ENCODE data around the gene LYRM1. TPM values are rescaled to one million over a fixed set of nuclear protein-coding genes. Genes with fewer than 3 reads are reported as not detected.

Gene LYRM1
- polyA plus RNA-seq, 1 donor from 2014 or later: 125 TPM

- H3K36me3 ChIP-seq (ENCODE audit: insufficient read depth, low read length): no peaks in the 10 kb centered on the region
- no peaks in the 10 kb centered on the region for H3K27me3 ChIP-seq (ENCODE audit: insufficient read depth, low read depth, low read length)
- no peak overlapping the region for H3K27ac ChIP-seq (ENCODE audit: low read length)
- no peak for TF ChIP-seq TAF1 (IDR thresholded peaks at IDR 0.05; ENCODE audit: low read depth)
- no peak for TF ChIP-seq REST (IDR thresholded peaks at IDR 0.05; ENCODE audit: borderline replicate concordance)
- TF ChIP-seq SMC3 (conservative IDR thresholded peaks at IDR 0.05; ENCODE audit: poor library complexity): no peak
- TF ChIP-seq EZH2 (IDR thresholded peaks at IDR 0.05; ENCODE audit: borderline replicate concordance, insufficient read depth, low read length, poor library complexity, severe bottlenecking): no peak
- no peak for TF ChIP-seq EP300 (conservative IDR thresholded peaks at IDR 0.05; ENCODE audit: poor library complexity, severe bottlenecking)
- no peak for TF ChIP-seq CTCF (IDR thresholded peaks at IDR 0.05; ENCODE audit: poor library complexity, severe bottlenecking)
- TF ChIP-seq MXI1 (conservative IDR thresholded peaks at IDR 0.05; ENCODE audit: poor library complexity, severe bottlenecking): no peak
- TF ChIP-seq RAD21 (conservative IDR thresholded peaks at IDR 0.05): no peak
- no peak overlapping the region for H3K9ac ChIP-seq (ENCODE audit: low read length)
- H3K9me2 ChIP-seq (ENCODE audit: insufficient read depth, low read length): no peaks in the 10 kb centered on the region
- H4K20me1 ChIP-seq (ENCODE audit: insufficient read depth): no peaks in the 10 kb centered on the region
- H3K79me2 ChIP-seq (replicated peaks; ENCODE audit: insufficient read depth, low read length): no peaks in the 10 kb centered on the region
- H3K4me3 ChIP-seq (ENCODE audit: low read length): no peak overlapping the region
- H3K4me2 ChIP-seq (ENCODE audit: low read length): no peak overlapping the region
- H3K9me3 ChIP-seq (ENCODE audit: low read length): no peaks in the 10 kb centered on the region
- no peak overlapping the region for H2AFZ ChIP-seq (ENCODE audit: low read depth, low read length)
- H3F3A ChIP-seq (ENCODE audit: insufficient read depth, low read length, poor library complexity, severe bottlenecking): no peaks in the 10 kb centered on the region
Observed at GRCh38 chr16:20968765-20969164, 68.2 kb downstream of the LYRM1 start.

- Histone ChIP-seq H3K4me3 (ENCODE audit: low read length) (no peak overlapping the region), H3K9ac (ENCODE audit: low read length) (no peak overlapping the region), H2AFZ (ENCODE audit: low read depth, low read length) (no peak overlapping the region), H3K27ac (ENCODE audit: low read length) (no peak overlapping the region), H3K27me3 (ENCODE audit: insufficient read depth, low read depth, low read length) (no peaks in the 10 kb centered on the region), H3K4me2 (ENCODE audit: low read length) (no peak overlapping the region), H3K9me2 (ENCODE audit: insufficient read depth, low read length) (no peaks in the 10 kb centered on the region), H3K79me2 (replicated peaks; ENCODE audit: insufficient read depth, low read length) (no peaks in the 10 kb centered on the region), H3K36me3 (ENCODE audit: insufficient read depth, low read length) (no peaks in the 10 kb centered on the region), H3F3A (ENCODE audit: insufficient read depth, low read length, poor library complexity, severe bottlenecking) (no peaks in the 10 kb centered on the region), H3K9me3 (ENCODE audit: low read length) (no peaks in the 10 kb centered on the region), H4K20me1 (ENCODE audit: insufficient read depth) (no peaks in the 10 kb centered on the region)
- TF ChIP-seq RAD21 (conservative IDR thresholded peaks at IDR 0.05) (no peak), REST (IDR thresholded peaks at IDR 0.05; ENCODE audit: borderline replicate concordance) (no peak), EZH2 (IDR thresholded peaks at IDR 0.05; ENCODE audit: borderline replicate concordance, insufficient read depth, low read length, poor library complexity, severe bottlenecking) (no peak), MXI1 (conservative IDR thresholded peaks at IDR 0.05; ENCODE audit: poor library complexity, severe bottlenecking) (no peak), EP300 (conservative IDR thresholded peaks at IDR 0.05; ENCODE audit: poor library complexity, severe bottlenecking) (no peak), CTCF (IDR thresholded peaks at IDR 0.05; ENCODE audit: poor library complexity, severe bottlenecking) (no peak), POLR2AphosphoS5 (IDR thresholded peaks at IDR 0.05) (no peak), TAF1 (IDR thresholded peaks at IDR 0.05; ENCODE audit: low read depth) (no peak), SMC3 (conservative IDR thresholded peaks at IDR 0.05; ENCODE audit: poor library complexity) (no peak)
Observed at GRCh38 chr16:20969386-20969785, 68.8 kb downstream of the LYRM1 start.

Measured in neural cell (in vitro differentiated cells).